Activated CD4-positive, alpha-beta memory T cell treated with anti-CD3 and anti-CD28 coated beads for 36 hours (primary cell): Measurements from ENCODE around the gene CDCA5. TPM values are rescaled to one million over a fixed set of nuclear protein-coding genes. Genes with fewer than 3 reads are reported as not detected.

Experiments used
- CTCF ChIA-PET: fragments of 350-600 bp; sonication (Branson Sonifier 250); formaldehyde crosslinking; loops from one replicate; lab custom pipeline; 2021; ENCODE audit warnings: antibody characterized with exemption, inconsistent platforms; lab: Charles Lee
- POLR2A ChIA-PET: fragments of 350-600 bp; sonication (Branson Sonifier 250); formaldehyde crosslinking; loops from one replicate; lab custom pipeline; 2021; ENCODE audit warnings: antibody characterized with exemption; lab: Charles Lee
- DNase-seq: peaks from one replicate; pipeline ENCODE4 v3.0.0-alpha.2; 2020
- H3K27ac Mint-ChIP-seq: one replicate; pipeline ENCODE4 v1.8.0; 2021; ENCODE audit warnings: mixed read lengths
- H3K27me3 Mint-ChIP-seq: one replicate; pipeline ENCODE4 v1.8.0; 2021; ENCODE audit warnings: mixed read lengths
- H3K36me3 Mint-ChIP-seq: one replicate; pipeline ENCODE4 v1.8.0; 2021; ENCODE audit warnings: mixed read lengths
- H3K4me1 Mint-ChIP-seq: one replicate; pipeline ENCODE4 v1.8.0; 2021; ENCODE audit warnings: low read depth, mixed read lengths
- H3K4me3 Mint-ChIP-seq: one replicate; pipeline ENCODE4 v1.8.0; 2021; ENCODE audit warnings: mild to moderate bottlenecking, mixed read lengths
- H3K9me3 Mint-ChIP-seq: one replicate; pipeline ENCODE4 v1.8.0; 2021; ENCODE audit warnings: mixed read lengths
- intact Hi-C: fragments of 100-400 bp; cut with micrococcal nuclease; formaldehyde crosslinking; loops from one replicate; pipeline ENCODE4 v1.15.1; 2023
- microRNA-seq: library from miRNA; unstranded; fragments of <30 nt; microRNA quantifications from one replicate; pipeline ENCODE4 v1.2.0, GENCODE V29; 2022; ENCODE audit warnings: borderline number of aligned reads, borderline microRNAs expressed, borderline replicate concordance
- total RNA-seq, 2 experiments: library from RNA; stranded (reverse); gene quantifications; one replicate each; pipeline ENCODE4 v1.2.3, GENCODE V29; 2021

Gene CDCA5
- total RNA-seq, 2 experiments from 2014 or later = 111 to 112 TPM

DNA sequence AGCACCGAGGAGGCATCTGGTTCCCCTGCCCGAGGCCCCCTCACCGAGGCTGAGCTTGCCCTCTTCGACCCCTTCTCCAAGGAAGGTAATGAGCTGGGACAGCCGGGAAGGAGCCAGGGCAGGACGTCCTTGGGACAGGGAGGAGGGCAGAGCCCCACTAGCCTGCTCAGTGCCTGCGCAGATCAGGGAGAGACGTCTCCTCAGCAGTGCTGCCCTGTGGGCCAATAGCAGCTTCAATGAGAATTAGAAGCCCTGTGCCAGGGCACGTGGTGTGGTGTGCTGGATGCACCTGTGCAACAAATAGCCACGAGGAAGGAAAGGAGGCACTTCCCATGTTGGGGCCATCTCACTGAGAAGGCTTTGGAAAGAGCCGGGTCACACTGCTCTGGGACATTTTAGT is 48.3 kb downstream of the CDCA5 start:
- no peaks in the 10 kb centered on the region for H3K9me3 Mint-ChIP-seq
- H3K4me3 Mint-ChIP-seq = no peak overlapping the region
- no peak for DNase-seq
- intact Hi-C loops = no loop called here
- no peaks in the 10 kb centered on the region for H3K27me3 Mint-ChIP-seq
- H3K36me3 Mint-ChIP-seq = no peaks in the 10 kb centered on the region
- POLR2A ChIA-PET = no interaction called here
- CTCF ChIA-PET = no interaction called here
- H3K4me1 Mint-ChIP-seq = peaks cover 1% of the 10 kb centered on the region
- no peak overlapping the region for H3K27ac Mint-ChIP-seq

- Mint-ChIP-seq H3K27me3 (no peaks in the 10 kb centered on the region), H3K4me3 (no peak overlapping the region), H3K4me1 (no peaks in the 10 kb centered on the region), H3K27ac (no peak overlapping the region), H3K9me3 (no peaks in the 10 kb centered on the region), H3K36me3 (no peaks in the 10 kb centered on the region)
- DNase-seq = no peak
- intact Hi-C loops = no loop called here
- CTCF ChIA-PET = no interaction called here
- POLR2A ChIA-PET = no interaction called here
Measured at GRCh38 chr11:65034423-65034822, 49.4 kb downstream of the CDCA5 start.

GRCh38 chr11:65032216-65032615 is 51.6 kb downstream of the CDCA5 start:
- Mint-ChIP-seq H3K4me1 (peaks cover 8% of the 10 kb centered on the region), H3K9me3 (no peaks in the 10 kb centered on the region), H3K27ac (no peak overlapping the region), H3K27me3 (no peaks in the 10 kb centered on the region), H3K36me3 (no peaks in the 10 kb centered on the region), H3K4me3 (no peak overlapping the region)
- ChIA-PET CTCF (interaction anchor here (0.6 to 1.7 kb wide), 3 partner anchors 18 to 284 kb away, joined by 3 to 5 read pairs (median 3); partner anchors contain the start of gene ARL2), POLR2A (no interaction called here)
- no peak for DNase-seq
- intact Hi-C loops = no loop called here

Small RNA genes lying within 50 kb of the gene (microRNA-seq; reads per million reads assigned to microRNA genes)
- not detected for gene MIR6751

Other genes with a start within 250 kb of the CDCA5 start
- under 1 TPM; 0.39 to 0.69 TPM for gene CDC42BPG, start 239.4 kb downstream of the CDCA5 start, total RNA-seq
- 100 to 1,000 TPM; 103 to 113 TPM for gene EHD1, start 205.4 kb downstream of the CDCA5 start, total RNA-seq
- 10 to 100 TPM; 20.2 to 20.5 TPM for gene ATG2A, start 166.8 kb downstream of the CDCA5 start, total RNA-seq
- gene PPP2R5B, start 159.4 kb downstream of the CDCA5 start, total RNA-seq = 10 to 100 TPM in 1 of 2 experiments, 1 to 10 TPM in 1; 9.7 to 11.9 TPM
- gene GPHA2, start 148.1 kb downstream of the CDCA5 start, total RNA-seq = under 1 TPM in 1 of 2 experiments, not detected in 1; 0.46 TPM
- gene MAJIN, start 111.9 kb downstream of the CDCA5 start, total RNA-seq = under 1 TPM; 0.21 to 0.82 TPM
- under 1 TPM in 1 of 2 experiments, not detected in 1; 0.22 TPM for gene BATF2, start 87.1 kb downstream of the CDCA5 start, total RNA-seq
- gene ARL2, start 69.9 kb downstream of the CDCA5 start, total RNA-seq = 100 to 1,000 TPM; 104 to 109 TPM
- 10 to 100 TPM; 15.4 to 15.9 TPM for gene SNX15, start 56.6 kb downstream of the CDCA5 start, total RNA-seq
- gene SAC3D1, start 42.8 kb downstream of the CDCA5 start, total RNA-seq = 10 to 100 TPM; 14.2 to 14.7 TPM
- gene NAALADL1, start 25.5 kb downstream of the CDCA5 start, total RNA-seq = 10 to 100 TPM; 13.8 to 15.2 TPM
- 10 to 100 TPM; 28.3 to 31.3 TPM for gene ZFPL1, start 182 bp upstream of the CDCA5 start, total RNA-seq
- gene VPS51, start 12.2 kb upstream of the CDCA5 start, total RNA-seq = 10 to 100 TPM; 97.1 to 99.2 TPM
- 10 to 100 TPM; 19.2 to 21.0 TPM for gene TM7SF2, start 27.8 kb upstream of the CDCA5 start, total RNA-seq
- 1 to 10 TPM; 9.3 to 9.7 TPM for gene ZNHIT2, start 33.7 kb upstream of the CDCA5 start, total RNA-seq
- gene FAU, start 38.1 kb upstream of the CDCA5 start, total RNA-seq = 1,000 to 10,000 TPM; 1,138 to 1,149 TPM
- gene MRPL49, start 38.3 kb upstream of the CDCA5 start, total RNA-seq = 10 to 100 TPM; 48.5 to 52.5 TPM
- gene SYVN1, start 50.5 kb upstream of the CDCA5 start, total RNA-seq = 10 to 100 TPM; 24.5 to 26.2 TPM
- not detected for gene SPDYC, start 86.2 kb upstream of the CDCA5 start, total RNA-seq
- gene CAPN1, start 97.9 kb upstream of the CDCA5 start, total RNA-seq = 100 to 1,000 TPM; 111 to 116 TPM
- gene POLA2, start 177.9 kb upstream of the CDCA5 start, total RNA-seq = 10 to 100 TPM; 62.9 to 66.9 TPM
- under 1 TPM in 1 of 2 experiments, not detected in 1; 0.26 TPM for gene CDC42EP2, start 230.8 kb upstream of the CDCA5 start, total RNA-seq
- gene DPF2, start 249.8 kb upstream of the CDCA5 start, total RNA-seq = 10 to 100 TPM; 68.7 to 71.6 TPM